Activated T-cell treated with anti-CD3 and anti-CD28 coated beads, Interleukin-2, amount 50 U/mL, for 1 hour (primary cell): ENCODE results near the gene HEXIM1.

ENCODE experiments used
- DNase-seq: peaks from one replicate; pipeline ENCODE4 v3.0.0-alpha.2; 2020

HEXIM1 gene

DNA sequence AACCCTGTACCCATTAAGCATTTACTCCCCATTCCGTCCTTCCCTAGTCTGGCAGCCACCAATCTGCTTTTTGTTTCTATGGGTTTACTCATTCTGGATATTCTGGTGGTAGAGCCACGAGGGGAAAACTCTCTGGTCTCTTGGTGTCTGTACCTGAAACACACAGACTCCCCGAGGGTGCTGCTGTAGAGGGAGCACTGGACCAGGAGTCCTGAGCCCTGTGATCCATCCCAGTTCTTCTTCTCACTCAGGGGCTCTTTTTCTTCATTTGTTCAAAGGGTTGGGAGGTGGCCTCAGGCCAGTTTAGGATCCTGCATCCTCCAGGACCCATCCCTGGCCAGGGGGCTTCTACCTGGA is 27.5 kb downstream of the HEXIM1 start:
- DNase-seq, result no peak

DNA sequence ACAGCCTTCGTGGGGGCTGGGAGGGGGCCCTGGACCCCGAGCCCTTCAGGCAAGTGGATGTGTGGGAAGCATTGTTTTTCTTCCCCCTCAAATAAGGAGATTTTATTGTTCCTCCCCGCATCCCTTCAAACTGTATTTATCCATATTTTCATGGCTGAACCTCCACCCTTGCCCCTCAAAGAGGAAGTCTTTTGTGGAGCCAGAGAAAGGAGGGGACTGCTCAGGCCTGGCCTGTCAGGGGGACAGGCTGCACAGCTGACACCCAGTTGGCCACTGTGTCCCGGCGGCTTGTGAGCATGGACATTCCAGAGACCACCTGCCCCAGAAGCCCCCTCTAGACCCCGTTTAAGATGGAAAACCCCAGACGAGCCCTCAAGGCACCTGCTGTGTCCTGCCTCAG is 29.3 kb downstream of the HEXIM1 start:
- no peak for DNase-seq

DNA sequence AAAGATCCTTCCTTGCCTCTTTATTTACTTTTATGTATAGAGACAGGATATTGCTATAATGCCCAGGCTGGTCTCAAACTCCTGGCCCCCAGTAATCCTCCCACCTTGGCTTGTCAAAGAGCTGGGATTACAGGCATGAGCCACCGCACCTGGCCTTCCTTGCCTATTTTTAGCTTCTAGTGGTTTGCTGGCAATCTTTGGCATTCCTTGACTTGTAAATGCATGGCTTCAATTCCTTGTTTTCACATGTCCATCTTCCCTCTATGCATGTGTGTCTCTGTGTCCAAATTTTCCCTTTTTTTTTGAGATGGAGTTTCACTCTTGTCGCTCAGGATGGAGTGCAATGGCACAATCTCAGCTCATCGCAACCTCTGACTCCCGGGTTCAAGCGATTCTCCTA is 35.9 kb downstream of the HEXIM1 start:
- no peak for DNase-seq

GRCh38 chr17:45186801-45187354 is 38.6 kb downstream of the HEXIM1 start:
- DNase-seq, result no peak

- DNase-seq, result no peak
These were observed 40.7 kb downstream of the HEXIM1 start for GRCh38 chr17:45189009-45189408.

DNA sequence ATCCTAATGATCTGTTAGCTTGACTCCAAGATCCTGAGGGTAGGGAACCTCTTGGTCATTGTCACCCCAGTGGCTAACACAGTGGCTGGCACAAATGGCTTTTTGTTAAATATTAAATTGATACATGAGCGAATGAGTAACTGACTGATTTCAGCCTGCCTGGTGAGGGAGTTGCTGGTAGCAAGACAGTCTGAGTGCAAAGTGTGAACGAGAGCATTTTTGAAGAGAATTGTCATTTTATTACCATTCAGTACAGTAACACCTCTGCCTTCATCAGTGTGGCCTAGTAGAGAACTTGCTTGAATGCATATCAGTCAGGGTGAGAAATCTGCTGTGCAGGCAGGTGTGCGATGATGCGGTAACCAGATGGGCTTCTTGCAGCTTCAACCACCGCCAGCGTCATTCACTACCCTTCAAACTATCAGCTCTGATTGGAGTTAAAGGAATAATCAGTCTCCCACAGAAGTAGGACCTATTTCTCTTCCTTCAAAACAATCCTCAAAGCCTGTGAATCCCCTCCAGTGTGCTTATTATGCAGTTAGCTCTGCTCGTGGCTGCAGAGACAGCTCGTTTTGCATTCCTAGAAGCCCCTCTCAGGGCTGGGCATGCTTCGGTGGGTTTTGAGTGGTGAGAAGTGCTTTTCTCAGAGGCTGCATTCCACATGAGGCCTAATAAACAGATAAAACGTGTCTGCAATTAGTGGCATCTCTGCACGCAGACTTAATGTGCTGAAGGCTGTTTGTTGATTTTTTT is 42.4 kb downstream of the HEXIM1 start:
- DNase-seq, result no peak

- no peak for DNase-seq
These were observed 47.1 kb downstream of the HEXIM1 start for GRCh38 chr17:45195424-45195823.

DNA sequence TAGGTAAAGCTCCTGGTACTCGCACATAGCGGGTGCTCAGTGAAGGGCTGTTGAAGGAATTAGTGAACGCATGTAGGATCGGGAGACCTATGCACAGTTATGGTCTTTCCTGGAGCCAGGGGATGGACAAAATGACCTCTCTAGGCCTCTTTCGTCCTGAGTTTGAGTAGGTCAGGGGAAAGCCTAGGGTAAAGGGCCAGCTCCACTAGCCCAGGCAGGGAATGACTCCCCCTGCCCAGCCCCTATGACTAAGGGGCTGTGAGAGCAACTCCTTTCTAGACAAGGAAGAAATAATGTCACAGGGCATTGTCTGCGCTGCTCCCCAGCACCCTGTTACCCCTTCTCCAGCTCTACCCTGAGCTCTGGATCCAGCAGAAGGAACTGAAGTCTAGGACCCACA is 48.8 kb downstream of the HEXIM1 start:
- no peak for DNase-seq

GRCh38 chr17:45197555-45198334 is 49.5 kb downstream of the HEXIM1 start:
- peak; percentile 91 for DNase-seq

DNA sequence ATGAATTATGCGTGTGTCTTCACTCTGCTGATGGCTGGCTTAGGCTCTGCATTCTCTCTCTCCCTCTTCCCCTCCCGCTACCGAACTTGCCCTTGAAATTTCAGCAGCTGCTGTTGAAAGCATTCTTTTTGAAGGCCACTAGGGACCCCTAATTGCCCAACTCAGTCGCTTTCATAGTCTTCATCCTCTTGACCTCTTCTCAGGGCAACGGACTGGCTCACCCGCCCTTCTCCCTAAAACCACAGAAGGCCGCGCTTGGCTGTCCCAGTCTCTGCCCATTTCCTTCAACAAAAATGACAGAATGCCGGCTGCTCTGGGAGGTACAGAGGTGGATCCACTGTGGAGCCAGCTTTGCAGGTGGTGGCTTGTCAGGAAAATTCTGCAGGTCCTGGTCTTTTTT is 52.4 kb downstream of the HEXIM1 start:
- no peak for DNase-seq

GRCh38 chr17:45201457-45201856 is 53.2 kb downstream of the HEXIM1 start:
- no peak for DNase-seq
